OCI-LY3 (cell line): ENCODE results near the gene STX18.

ENCODE experiments used
- EZH2phosphoT487 ChIP-seq: fragments of 200-600 bp; shearing (Covaris generic); IDR thresholded peaks from 2 replicates; pipeline ENCODE4 v1.6.1; 2018; ENCODE audit warnings: antibody characterized with exemption, mixed run types, low read depth
- TF ChIP-seq, protein P1 (sequence below): fragments of 200-600, 300-600 bp; sonication (generic); IDR thresholded peaks from 2 replicates; pipeline ENCODE4 v1.5.1; 2014; ENCODE audit warnings: antibody characterized with exemption, low read length, low read depth

DNA sequence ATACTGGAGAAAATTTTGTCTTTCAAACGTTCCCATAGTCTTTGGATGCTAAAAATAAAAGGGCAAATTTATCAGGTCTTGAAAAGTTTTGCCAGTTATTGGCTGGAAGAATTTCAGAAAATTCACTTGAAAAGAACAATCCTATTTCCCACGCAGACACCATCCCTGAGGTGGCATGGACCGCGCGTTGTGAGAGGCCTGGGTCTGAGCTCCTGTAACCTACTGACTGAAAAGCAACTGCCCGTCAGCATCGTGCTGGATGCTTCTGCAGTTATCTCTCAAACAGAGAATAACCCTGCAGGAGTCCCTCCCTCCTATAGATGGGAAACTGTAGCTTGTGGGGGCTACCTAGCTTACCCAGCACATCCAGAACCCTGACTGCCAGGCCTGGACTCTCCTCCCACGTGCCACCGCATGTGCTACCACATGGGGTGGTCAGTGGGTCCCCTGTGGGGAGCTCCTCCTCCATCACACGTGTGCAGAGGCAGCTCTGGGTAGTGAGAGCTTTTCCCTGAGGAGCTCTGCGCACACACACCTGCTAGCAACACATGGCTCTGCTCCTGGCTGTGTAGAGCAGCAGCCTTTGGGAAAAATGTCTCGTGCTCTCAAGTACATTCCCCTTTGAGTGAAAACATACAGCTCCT is 118.9 kb downstream of the STX18 start:
- TF ChIP-seq, protein P1, sequence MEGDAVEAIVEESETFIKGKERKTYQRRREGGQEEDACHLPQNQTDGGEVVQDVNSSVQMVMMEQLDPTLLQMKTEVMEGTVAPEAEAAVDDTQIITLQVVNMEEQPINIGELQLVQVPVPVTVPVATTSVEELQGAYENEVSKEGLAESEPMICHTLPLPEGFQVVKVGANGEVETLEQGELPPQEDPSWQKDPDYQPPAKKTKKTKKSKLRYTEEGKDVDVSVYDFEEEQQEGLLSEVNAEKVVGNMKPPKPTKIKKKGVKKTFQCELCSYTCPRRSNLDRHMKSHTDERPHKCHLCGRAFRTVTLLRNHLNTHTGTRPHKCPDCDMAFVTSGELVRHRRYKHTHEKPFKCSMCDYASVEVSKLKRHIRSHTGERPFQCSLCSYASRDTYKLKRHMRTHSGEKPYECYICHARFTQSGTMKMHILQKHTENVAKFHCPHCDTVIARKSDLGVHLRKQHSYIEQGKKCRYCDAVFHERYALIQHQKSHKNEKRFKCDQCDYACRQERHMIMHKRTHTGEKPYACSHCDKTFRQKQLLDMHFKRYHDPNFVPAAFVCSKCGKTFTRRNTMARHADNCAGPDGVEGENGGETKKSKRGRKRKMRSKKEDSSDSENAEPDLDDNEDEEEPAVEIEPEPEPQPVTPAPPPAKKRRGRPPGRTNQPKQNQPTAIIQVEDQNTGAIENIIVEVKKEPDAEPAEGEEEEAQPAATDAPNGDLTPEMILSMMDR, result no peak
- TF ChIP-seq EZH2phosphoT487, result no peak
